ENCODE results near the gene MATN1.

- TF ChIP-seq POLR2A (IDR thresholded peaks at IDR 0.05; ENCODE audit: low read length): no peak
- TF ChIP-seq GATA1 (IDR thresholded peaks at IDR 0.05; ENCODE audit: low read depth, low read length): no peak
Measured at GRCh38 chr1:30759718-30760281, 36.4 kb upstream of the MATN1 start.
